ENCODE data around the gene RAET1L.

RAET1L gene

GRCh38 chr6:150058231-150058792, 33.0 kb upstream of the RAET1L start:
- no peak for DNase-seq (ENCODE audit: low read depth in 1 of 2, low spot score in 1 of 2)
- no peak for TF ChIP-seq JUND (IDR thresholded peaks at IDR 0.05; ENCODE audit: low read depth)
- in situ Hi-C loops (cut with HindIII; ENCODE audit: low pct_unique_long_range_greater_than_20kb, low sequenced_read_pairs): no loop called here

- no peak for TF ChIP-seq JUND (IDR thresholded peaks at IDR 0.05; ENCODE audit: low read depth)
- no peak for DNase-seq (ENCODE audit: low read depth in 1 of 2, low spot score in 1 of 2)
- in situ Hi-C loops (cut with HindIII; ENCODE audit: low pct_unique_long_range_greater_than_20kb, low sequenced_read_pairs): no loop called here
Measured at GRCh38 chr6:150057501-150057951, 32.2 kb upstream of the RAET1L start.

GRCh38 chr6:150056916-150057315, 31.6 kb upstream of the RAET1L start:
- no peak for TF ChIP-seq JUND (IDR thresholded peaks at IDR 0.05; ENCODE audit: low read depth)
- no peak for DNase-seq (ENCODE audit: low read depth in 1 of 2, low spot score in 1 of 2)
- in situ Hi-C loops (cut with HindIII; ENCODE audit: low pct_unique_long_range_greater_than_20kb, low sequenced_read_pairs): no loop called here

- no peak for DNase-seq (ENCODE audit: low read depth in 1 of 2, low spot score in 1 of 2)
- TF ChIP-seq JUND (IDR thresholded peaks at IDR 0.05; ENCODE audit: low read depth): no peak
- in situ Hi-C loops (cut with HindIII; ENCODE audit: low pct_unique_long_range_greater_than_20kb, low sequenced_read_pairs): no loop called here
Measured at GRCh38 chr6:150056156-150056555, 30.8 kb upstream of the RAET1L start.

- in situ Hi-C loops (cut with HindIII; ENCODE audit: low pct_unique_long_range_greater_than_20kb, low sequenced_read_pairs): no loop called here
- DNase-seq (ENCODE audit: low read depth in 1 of 2, low spot score in 1 of 2): no peak
- no peak for TF ChIP-seq JUND (IDR thresholded peaks at IDR 0.05; ENCODE audit: low read depth)
Measured at GRCh38 chr6:150055131-150055530, 29.8 kb upstream of the RAET1L start.

GRCh38 chr6:150053450-150053849, 28.1 kb upstream of the RAET1L start:
- in situ Hi-C loops (cut with HindIII; ENCODE audit: low pct_unique_long_range_greater_than_20kb, low sequenced_read_pairs): no loop called here
- no peak for TF ChIP-seq JUND (IDR thresholded peaks at IDR 0.05; ENCODE audit: low read depth)
- no peak for DNase-seq (ENCODE audit: low read depth in 1 of 2, low spot score in 1 of 2)

- in situ Hi-C loops (cut with HindIII; ENCODE audit: low pct_unique_long_range_greater_than_20kb, low sequenced_read_pairs): no loop called here
- no peak for DNase-seq (ENCODE audit: low read depth in 1 of 2, low spot score in 1 of 2)
- no peak for TF ChIP-seq JUND (IDR thresholded peaks at IDR 0.05; ENCODE audit: low read depth)
Measured at GRCh38 chr6:150050846-150051245, 25.5 kb upstream of the RAET1L start.

- in situ Hi-C loops (cut with HindIII; ENCODE audit: low pct_unique_long_range_greater_than_20kb, low sequenced_read_pairs): no loop called here
- no peak for DNase-seq (ENCODE audit: low read depth in 1 of 2, low spot score in 1 of 2)
- no peak for TF ChIP-seq JUND (IDR thresholded peaks at IDR 0.05; ENCODE audit: low read depth)
Measured at GRCh38 chr6:150048099-150048498, 22.8 kb upstream of the RAET1L start.

- no peak for TF ChIP-seq JUND (IDR thresholded peaks at IDR 0.05; ENCODE audit: low read depth)
- DNase-seq (ENCODE audit: low read depth in 1 of 2, low spot score in 1 of 2): no peak
- in situ Hi-C loops (cut with HindIII; ENCODE audit: low pct_unique_long_range_greater_than_20kb, low sequenced_read_pairs): no loop called here
Measured at GRCh38 chr6:150046943-150047342, 21.6 kb upstream of the RAET1L start.

GRCh38 chr6:150044621-150045145, 19.4 kb upstream of the RAET1L start:
- in situ Hi-C loops (cut with HindIII; ENCODE audit: low pct_unique_long_range_greater_than_20kb, low sequenced_read_pairs): no loop called here
- TF ChIP-seq JUND (IDR thresholded peaks at IDR 0.05; ENCODE audit: low read depth): no peak
- DNase-seq (ENCODE audit: low read depth in 1 of 2, low spot score in 1 of 2): no peak

GRCh38 chr6:150043501-150044412, 18.4 kb upstream of the RAET1L start:
- no peak for TF ChIP-seq JUND (IDR thresholded peaks at IDR 0.05; ENCODE audit: low read depth)
- DNase-seq (ENCODE audit: low read depth in 1 of 2, low spot score in 1 of 2): no peak
- in situ Hi-C loops (cut with HindIII; ENCODE audit: low pct_unique_long_range_greater_than_20kb, low sequenced_read_pairs): no loop called here

GRCh38 chr6:150043096-150043495, 17.8 kb upstream of the RAET1L start:
- no peak for DNase-seq (ENCODE audit: low read depth in 1 of 2, low spot score in 1 of 2)
- in situ Hi-C loops (cut with HindIII; ENCODE audit: low pct_unique_long_range_greater_than_20kb, low sequenced_read_pairs): no loop called here
- TF ChIP-seq JUND (IDR thresholded peaks at IDR 0.05; ENCODE audit: low read depth): no peak

All from T47D (cell line).